Daoy (cell line): ENCODE results near the gene CFAP52. TPM values are rescaled to one million over a fixed set of nuclear protein-coding genes. Genes with fewer than 3 reads are reported as not detected.
A peak's percentile ranks its signal among the peaks of the same experiment; 100 is the strongest.
"Not testable (repeated sequence)": the region's sequence is repeated elsewhere in the genome, so short reads cannot be mapped to it uniquely, and the experiment has no call there.

Experiments
- DNase-seq: peaks from one replicate; pipeline ENCODE4 v3.0.0-alpha.2; 2015; ENCODE audit warnings: low read depth
- total RNA-seq: library from RNA; depleted of rRNA; stranded (reverse); fragments of >200 nt; shearing (Covaris generic); gene quantifications from 2 replicates; pipeline ENCODE4 v1.2.3, GENCODE V29; 2014

Gene CFAP52
- total RNA-seq, 1 experiment from 2014 or later: not detected

GRCh38 chr17:9568957-9569588, 7.4 kb upstream of the CFAP52 start:
- DNase-seq: no peak

- no peak for DNase-seq
These were observed 5.2 kb upstream of the CFAP52 start for GRCh38 chr17:9571201-9571600.

- peak; percentile 88 for DNase-seq
These were observed 901 bp upstream of the CFAP52 start, which contains the start of gene STX8 for GRCh38 chr17:9575381-9576101. Gene STX8 (minus strand): TSS chr17:9575820. CDS start chr17:9575808, 12 bp downstream.

GRCh38 chr17:9577373-9577709, 899 bp downstream of the CFAP52 start:
- no peak for DNase-seq

GRCh38 chr17:9587969-9588656, 11.7 kb downstream of the CFAP52 start:
- no peak for DNase-seq

GRCh38 chr17:9594065-9594464, 17.6 kb downstream of the CFAP52 start:
- no peak for DNase-seq

GRCh38 chr17:9597638-9598037, 21.2 kb downstream of the CFAP52 start:
- DNase-seq: not testable (repeated sequence)

- no peak for DNase-seq
These were observed 22.2 kb downstream of the CFAP52 start for GRCh38 chr17:9598661-9599060.

GRCh38 chr17:9604583-9604982, 28.1 kb downstream of the CFAP52 start:
- DNase-seq: not testable (repeated sequence)

GRCh38 chr17:9606453-9606852, 30.0 kb downstream of the CFAP52 start:
- no peak for DNase-seq

- DNase-seq: not testable (repeated sequence)
These were observed 30.6 kb downstream of the CFAP52 start for GRCh38 chr17:9607058-9607457.

- DNase-seq: no peak
These were observed 35.1 kb downstream of the CFAP52 start for GRCh38 chr17:9611557-9611956.

GRCh38 chr17:9612006-9612405, 35.6 kb downstream of the CFAP52 start:
- peak; percentile 4 for DNase-seq

- no peak for DNase-seq
These were observed 39.0 kb downstream of the CFAP52 start for GRCh38 chr17:9615486-9615885.

- no peak for DNase-seq
These were observed 46.5 kb downstream of the CFAP52 start for GRCh38 chr17:9622961-9623360.

GRCh38 chr17:9628509-9628908, 52.1 kb downstream of the CFAP52 start:
- peak; percentile 7 for DNase-seq

- DNase-seq: no peak
These were observed 56.3 kb downstream of the CFAP52 start for GRCh38 chr17:9632741-9633140.

GRCh38 chr17:9635340-9635739, 58.9 kb downstream of the CFAP52 start:
- DNase-seq: no peak

- no peak for DNase-seq
These were observed 60.1 kb downstream of the CFAP52 start for GRCh38 chr17:9636501-9636900.

GRCh38 chr17:9640388-9640787, 63.9 kb downstream of the CFAP52 start:
- not testable (repeated sequence) for DNase-seq

- no peak for DNase-seq
These were observed 67.2 kb downstream of the CFAP52 start for GRCh38 chr17:9643611-9644010.

- peak; percentile 61 for DNase-seq
These were observed 68.7 kb downstream of the CFAP52 start, which contains the start of gene USP43 for GRCh38 chr17:9644910-9645751. Gene USP43 (plus strand): TSS chr17:9645517. CDS start chr17:9645633, 116 bp downstream.
